ENCODE measurements around the gene MORC3. TPM values are rescaled to one million over a fixed set of nuclear protein-coding genes. Genes with fewer than 3 reads are reported as not detected.

MORC3 gene
- total and polyA plus RNA-seq, 9 of the 15 experiments (the other 6 are each of a cell fraction or from before 2014, with no cell fraction given) = 12.7 to 53.7 (median 36.0) TPM

DNA sequence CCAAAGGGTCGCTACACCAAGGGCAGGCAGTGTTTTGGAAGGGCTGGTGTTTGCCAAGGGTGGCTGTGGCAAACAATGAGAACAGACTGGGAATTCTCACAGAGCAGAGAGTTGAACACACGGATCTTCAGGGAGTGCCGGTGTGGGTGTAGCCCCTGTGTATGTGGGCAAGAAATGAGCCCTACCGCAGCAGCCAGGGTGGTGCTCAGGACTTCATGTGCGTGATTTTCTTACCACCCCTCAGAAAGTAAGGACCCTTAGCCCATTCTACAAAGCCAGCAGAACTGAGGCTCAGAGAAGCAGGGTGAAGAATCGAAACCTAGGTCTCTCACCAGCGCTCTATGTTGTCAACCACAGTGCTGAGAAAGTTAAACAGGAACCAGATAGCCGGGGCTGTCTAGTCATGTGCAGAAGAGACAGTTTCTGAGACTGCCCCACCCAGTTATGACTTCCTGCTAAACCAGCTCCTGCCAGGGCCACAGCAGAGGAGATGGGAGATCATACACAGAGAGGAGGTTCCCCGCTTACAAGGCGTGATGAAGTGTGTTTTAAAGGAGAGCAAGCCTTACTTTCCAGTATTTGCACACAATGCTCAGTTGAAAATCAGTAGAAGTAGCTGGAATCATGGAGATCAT, 21.9 kb upstream of the MORC3 start (continued):
- TF ChIP-seq KAT8 (IDR thresholded peaks at IDR 0.05; ENCODE audit: low read depth) = no peak
- TF ChIP-seq POLR3A (IDR thresholded peaks at IDR 0.05; ENCODE audit: borderline replicate concordance, extremely low read depth, insufficient read depth, insufficient read length) = no peak
- TF ChIP-seq TAF9B (IDR thresholded peaks at IDR 0.05; ENCODE audit: partially characterized antibody) = no peak
- no peak for TF ChIP-seq MTF1 (CRISPR knock-in tag; IDR thresholded peaks at IDR 0.05; ENCODE audit: borderline replicate concordance)
- TF ChIP-seq FOXK2 (conservative IDR thresholded peaks at IDR 0.05 in 1 of 2, IDR thresholded peaks at IDR 0.05 in 1 of 2; ENCODE audit: low read depth in 2 of 2) = peak; percentile 71 to 86
- no peak for TF ChIP-seq XRCC3 (IDR thresholded peaks at IDR 0.05)
- no peak for TF ChIP-seq NKRF (IDR thresholded peaks at IDR 0.05; ENCODE audit: borderline replicate concordance)
- no peak for TF ChIP-seq CBX2 (IDR thresholded peaks at IDR 0.05; ENCODE audit: insufficient read depth, low read length, poor library complexity, severe bottlenecking)
- no peak for TF ChIP-seq ESRRA (IDR thresholded peaks at IDR 0.05; ENCODE audit: borderline replicate concordance, low read depth)
- TF ChIP-seq ARHGAP35 (IDR thresholded peaks at IDR 0.05; ENCODE audit: partially characterized antibody) = no peak
- TF ChIP-seq TSC22D4 (tag; IDR thresholded peaks at IDR 0.05) = no peak
- TF ChIP-seq CCNT2 (IDR thresholded peaks at IDR 0.05; ENCODE audit: borderline replicate concordance, extremely low read depth, insufficient read length, low read depth, low read length) = no peak
- TF ChIP-seq, protein P1, sequence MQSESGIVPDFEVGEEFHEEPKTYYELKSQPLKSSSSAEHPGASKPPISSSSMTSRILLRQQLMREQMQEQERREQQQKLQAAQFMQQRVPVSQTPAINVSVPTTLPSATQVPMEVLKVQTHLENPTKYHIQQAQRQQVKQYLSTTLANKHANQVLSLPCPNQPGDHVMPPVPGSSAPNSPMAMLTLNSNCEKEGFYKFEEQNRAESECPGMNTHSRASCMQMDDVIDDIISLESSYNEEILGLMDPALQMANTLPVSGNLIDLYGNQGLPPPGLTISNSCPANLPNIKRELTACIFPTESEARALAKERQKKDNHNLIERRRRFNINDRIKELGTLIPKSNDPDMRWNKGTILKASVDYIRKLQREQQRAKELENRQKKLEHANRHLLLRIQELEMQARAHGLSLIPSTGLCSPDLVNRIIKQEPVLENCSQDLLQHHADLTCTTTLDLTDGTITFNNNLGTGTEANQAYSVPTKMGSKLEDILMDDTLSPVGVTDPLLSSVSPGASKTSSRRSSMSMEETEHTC (IDR thresholded peaks at IDR 0.05) = peak; percentile 32; the same call in 1 of the 2 replicates
- peak; percentile 76 for TF ChIP-seq L3MBTL2 (IDR thresholded peaks at IDR 0.05)
- no peak for TF ChIP-seq ZNF174 (CRISPR knock-in tag; IDR thresholded peaks at IDR 0.05)
- TF ChIP-seq BRD9 (IDR thresholded peaks at IDR 0.05; ENCODE audit: low read depth, partially characterized antibody) = no peak
- peak; percentile 78 for TF ChIP-seq ELF1 (tag; IDR thresholded peaks at IDR 0.05)
- no peak for TF ChIP-seq NELFE (IDR thresholded peaks at IDR 0.05; ENCODE audit: insufficient read depth, insufficient read length)
- no peak for TF ChIP-seq KLF1 (tag; IDR thresholded peaks at IDR 0.05)
- peak; percentile 58; the same call in 1 of the 2 replicates for TF ChIP-seq ELF4 (CRISPR knock-in tag; IDR thresholded peaks at IDR 0.05)
- no peak for TF ChIP-seq XRCC4 (IDR thresholded peaks at IDR 0.05; ENCODE audit: extremely low read depth, insufficient read depth, insufficient read length)
- no peak for TF ChIP-seq ESRRB (CRISPR knock-in tag; IDR thresholded peaks at IDR 0.05; ENCODE audit: borderline replicate concordance)
- TF ChIP-seq SNRNP70 (optimal IDR thresholded peaks at IDR 0.05; ENCODE audit: low read depth, low read length) = no peak
- no peak for TF ChIP-seq EGR1 (conservative IDR thresholded peaks at IDR 0.05)
- no peak for TF ChIP-seq FOSL1 (tag; conservative IDR thresholded peaks at IDR 0.05)
- TF ChIP-seq MEIS2 (IDR thresholded peaks at IDR 0.05; ENCODE audit: partially characterized antibody) = peak; percentile 34
- peak; percentile 95 for TF ChIP-seq HMBOX1 (IDR thresholded peaks at IDR 0.05)
